Endothelial cell of umbilical vein (primary cell): ENCODE data around the gene RIMBP2.

Experiments
- EZH2 ChIP-seq: IDR thresholded peaks from 2 replicates; pipeline ENCODE4 v1.6.1; 2012; ENCODE audit warnings: borderline replicate concordance, low read depth, mild to moderate bottlenecking, moderate library complexity, low read length, inconsistent platforms; ENCODE audit not compliant: severe bottlenecking
- POLR2A ChIP-seq: IDR thresholded peaks from 2 replicates; pipeline ENCODE4 v1.6.1; 2012; ENCODE audit warnings: low read depth, mild to moderate bottlenecking, control low read depth, low read length
- POLR2AphosphoS5 ChIP-seq: IDR thresholded peaks from 2 replicates; pipeline ENCODE4 v1.6.1; 2012; ENCODE audit warnings: low read depth, mild to moderate bottlenecking, control low read depth, low read length, moderate library complexity; ENCODE audit not compliant: insufficient read depth
- TF ChIP-seq, protein P1 (sequence below), 2 donors: IDR thresholded peaks; 1 replicate in 1 of 2; 2 replicates in 1 of 2; pipeline ENCODE4 v1.5.1; 2011; ENCODE audit warnings: low read length in 2 of 2, mild to moderate bottlenecking in 2 of 2, moderate library complexity in 2 of 2, control low read depth in 1 of 2, inconsistent platforms in 1 of 2, low read depth in 1 of 2; ENCODE audit not compliant: insufficient read depth in 1 of 2; ENCODE audit errors: extremely low read depth in 1 of 2

GRCh38 chr12:130433834-130434233, 282.3 kb downstream of the RIMBP2 start:
- no peak for TF ChIP-seq POLR2AphosphoS5
- TF ChIP-seq, protein P1, sequence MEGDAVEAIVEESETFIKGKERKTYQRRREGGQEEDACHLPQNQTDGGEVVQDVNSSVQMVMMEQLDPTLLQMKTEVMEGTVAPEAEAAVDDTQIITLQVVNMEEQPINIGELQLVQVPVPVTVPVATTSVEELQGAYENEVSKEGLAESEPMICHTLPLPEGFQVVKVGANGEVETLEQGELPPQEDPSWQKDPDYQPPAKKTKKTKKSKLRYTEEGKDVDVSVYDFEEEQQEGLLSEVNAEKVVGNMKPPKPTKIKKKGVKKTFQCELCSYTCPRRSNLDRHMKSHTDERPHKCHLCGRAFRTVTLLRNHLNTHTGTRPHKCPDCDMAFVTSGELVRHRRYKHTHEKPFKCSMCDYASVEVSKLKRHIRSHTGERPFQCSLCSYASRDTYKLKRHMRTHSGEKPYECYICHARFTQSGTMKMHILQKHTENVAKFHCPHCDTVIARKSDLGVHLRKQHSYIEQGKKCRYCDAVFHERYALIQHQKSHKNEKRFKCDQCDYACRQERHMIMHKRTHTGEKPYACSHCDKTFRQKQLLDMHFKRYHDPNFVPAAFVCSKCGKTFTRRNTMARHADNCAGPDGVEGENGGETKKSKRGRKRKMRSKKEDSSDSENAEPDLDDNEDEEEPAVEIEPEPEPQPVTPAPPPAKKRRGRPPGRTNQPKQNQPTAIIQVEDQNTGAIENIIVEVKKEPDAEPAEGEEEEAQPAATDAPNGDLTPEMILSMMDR (IDR thresholded peaks at IDR 0.05; ENCODE audit: extremely low read depth in 1 of 2, insufficient read depth in 1 of 2, low read depth in 1 of 2, low read length in 2 of 2), result no peak
- no peak for TF ChIP-seq EZH2
- no peak for TF ChIP-seq POLR2A
